Stimulated activated CD8-positive, alpha-beta memory T cell treated with anti-CD3 and anti-CD28 coated beads, Interleukin-7, amount 100 ng/mL, for 24 hours (primary cell): Measurements from ENCODE around the gene RNF5.
"Not testable (repeated sequence)": the region's sequence is repeated elsewhere in the genome, so short reads cannot be mapped to it uniquely, and the experiment has no call there.

Experiments
- DNase-seq: peaks from one replicate; pipeline ENCODE4 v3.0.0-alpha.2; 2020; ENCODE audit warnings: low read depth

RNF5 gene

GRCh38 chr6:32189742-32190053 is 11.5 kb downstream of the RNF5 start:
- no peak for DNase-seq

- DNase-seq: peak; percentile 66
These were observed 12.0 kb downstream of the RNF5 start, which contains the start of gene PBX2 for GRCh38 chr6:32190054-32190851. TSS of gene PBX2 (minus strand) at chr6:32190202. CDS start at chr6:32189915, 287 bp downstream.

GRCh38 chr6:32190911-32191677 is 12.9 kb downstream of the RNF5 start:
- no peak for DNase-seq

- DNase-seq: no peak
These were observed 13.7 kb downstream of the RNF5 start for GRCh38 chr6:32191696-32192607.

- DNase-seq: no peak
These were observed 14.4 kb downstream of the RNF5 start, which contains the start of gene GPSM3 for GRCh38 chr6:32192608-32193039. TSS of gene GPSM3 (minus strand) at chr6:32192643. CDS start at chr6:32192513, 130 bp downstream.

- not testable (repeated sequence) for DNase-seq
These were observed 14.9 kb downstream of the RNF5 start for GRCh38 chr6:32193096-32193495.

- DNase-seq: no peak
These were observed 16.2 kb downstream of the RNF5 start for GRCh38 chr6:32194388-32194787.

GRCh38 chr6:32194825-32195651 is 16.8 kb downstream of the RNF5 start:
- DNase-seq: no peak

- DNase-seq: peak; percentile 100
These were observed 17.4 kb downstream of the RNF5 start for GRCh38 chr6:32195652-32195901.

GRCh38 chr6:32195902-32196681 is 17.9 kb downstream of the RNF5 start:
- peak; percentile 44 for DNase-seq

GRCh38 chr6:32196682-32197616 is 18.7 kb downstream of the RNF5 start:
- DNase-seq: no peak

GRCh38 chr6:32198345-32198696 is 20.1 kb downstream of the RNF5 start:
- no peak for DNase-seq

GRCh38 chr6:32198866-32199265 is 20.7 kb downstream of the RNF5 start:
- DNase-seq: no peak

GRCh38 chr6:32200711-32201475 is 22.7 kb downstream of the RNF5 start:
- DNase-seq: no peak

- DNase-seq: no peak
These were observed 24.0 kb downstream of the RNF5 start for GRCh38 chr6:32202186-32202585.

GRCh38 chr6:32203426-32204267 is 25.4 kb downstream of the RNF5 start:
- no peak for DNase-seq

- DNase-seq: no peak
These were observed 26.1 kb downstream of the RNF5 start for GRCh38 chr6:32204268-32204715.

GRCh38 chr6:32208996-32209395 is 30.8 kb downstream of the RNF5 start:
- no peak for DNase-seq
